Retina (tissue), 1 donor: ENCODE results near the gene KCNH5.

Experiments
- DNase-seq: peaks from one replicate; pipeline ENCODE4 v3.0.0-alpha.2; 2016

KCNH5 gene

GRCh38 chr14:62667421-62667914 is 377.8 kb downstream of the KCNH5 start:
- DNase-seq: no peak

- DNase-seq: peak; percentile 17
Observed at GRCh38 chr14:62665286-62665685, 380.0 kb downstream of the KCNH5 start.

GRCh38 chr14:62663456-62663821 is 381.8 kb downstream of the KCNH5 start:
- DNase-seq: no peak

- DNase-seq: no peak
Observed at GRCh38 chr14:62662811-62663455, 382.3 kb downstream of the KCNH5 start.

- DNase-seq: no peak
Observed at GRCh38 chr14:62661818-62662217, 383.4 kb downstream of the KCNH5 start.

GRCh38 chr14:62658631-62659030 is 386.6 kb downstream of the KCNH5 start:
- no peak for DNase-seq

GRCh38 chr14:62657376-62657775 is 387.9 kb downstream of the KCNH5 start:
- no peak for DNase-seq

- DNase-seq: no peak
Observed at GRCh38 chr14:62655166-62655565, 390.1 kb downstream of the KCNH5 start.

- no peak for DNase-seq
Observed at GRCh38 chr14:62654641-62655040, 390.6 kb downstream of the KCNH5 start.
